NCI-H2081 treated with DMSO at 0.1 percent for 48 hours (cell line): Measurements from ENCODE around the gene PXN.
"Not testable (repeated sequence)": the region's sequence is repeated elsewhere in the genome, so short reads cannot be mapped to it uniquely, and the experiment has no call there.

Experiments
- DNase-seq: peaks from one replicate; lab custom pipeline; 2025; lab: John Stamatoyannopoulos, UW

The PXN gene

GRCh38 chr12:120262852-120263747 is 2.4 kb downstream of the PXN start:
- DNase-seq, result no peak

- no peak for DNase-seq
Measured at GRCh38 chr12:120261951-120262851, 3.3 kb downstream of the PXN start.

- no peak for DNase-seq
Measured at GRCh38 chr12:120260607-120261006, 4.9 kb downstream of the PXN start.

GRCh38 chr12:120259418-120260202 is 5.9 kb downstream of the PXN start:
- DNase-seq, result no peak

- DNase-seq, result no peak
Measured at GRCh38 chr12:120258323-120258896, 7.1 kb downstream of the PXN start.

- DNase-seq, result no peak
Measured at GRCh38 chr12:120257041-120257821, 8.3 kb downstream of the PXN start.

GRCh38 chr12:120254809-120255208 is 10.7 kb downstream of the PXN start:
- no peak for DNase-seq

- DNase-seq, result not testable (repeated sequence)
Measured at GRCh38 chr12:120253313-120253712, 12.2 kb downstream of the PXN start.

- DNase-seq, result no peak
Measured at GRCh38 chr12:120252071-120252906, 13.2 kb downstream of the PXN start.

- DNase-seq, result not testable (repeated sequence)
Measured at GRCh38 chr12:120251364-120252070, 14.0 kb downstream of the PXN start.

- no peak for DNase-seq
Measured at GRCh38 chr12:120249875-120250795, 15.4 kb downstream of the PXN start.

GRCh38 chr12:120249266-120249874 is 16.2 kb downstream of the PXN start:
- DNase-seq, result no peak

GRCh38 chr12:120247621-120248030 is 17.9 kb downstream of the PXN start:
- no peak for DNase-seq

GRCh38 chr12:120247183-120247582 is 18.3 kb downstream of the PXN start:
- no peak for DNase-seq

- DNase-seq, result not testable (repeated sequence)
Measured at GRCh38 chr12:120246705-120247104, 18.8 kb downstream of the PXN start.

GRCh38 chr12:120242971-120243699 is 22.4 kb downstream of the PXN start:
- no peak for DNase-seq

- no peak for DNase-seq
Measured at GRCh38 chr12:120242275-120242799, 23.2 kb downstream of the PXN start.
